LHCN-M2 (cell line): Measurements from ENCODE around the gene SLC22A13. TPM values are rescaled to one million over a fixed set of nuclear protein-coding genes. Genes with fewer than 3 reads are reported as not detected.
"Not testable (repeated sequence)": the region's sequence is repeated elsewhere in the genome, so short reads cannot be mapped to it uniquely, and the experiment has no call there.

Experiments
- DNase-seq: peaks from one replicate; pipeline ENCODE4 v3.0.0-alpha.2; 2012; ENCODE audit warnings: low read depth
- polyA plus RNA-seq: library from polyadenylated mRNA; unstranded; fragments of >200 nt; gene quantifications from one replicate; pipeline ENCODE4 v1.2.1, GENCODE V29; 2012; ENCODE audit warnings: missing spikeins
- total RNA-seq: library from RNA; depleted of rRNA; stranded (reverse); fragments of >200 nt; gene quantifications from 2 replicates; pipeline ENCODE4 v1.2.3, GENCODE V29; 2014; rRNA removed

Gene SLC22A13, protein sequence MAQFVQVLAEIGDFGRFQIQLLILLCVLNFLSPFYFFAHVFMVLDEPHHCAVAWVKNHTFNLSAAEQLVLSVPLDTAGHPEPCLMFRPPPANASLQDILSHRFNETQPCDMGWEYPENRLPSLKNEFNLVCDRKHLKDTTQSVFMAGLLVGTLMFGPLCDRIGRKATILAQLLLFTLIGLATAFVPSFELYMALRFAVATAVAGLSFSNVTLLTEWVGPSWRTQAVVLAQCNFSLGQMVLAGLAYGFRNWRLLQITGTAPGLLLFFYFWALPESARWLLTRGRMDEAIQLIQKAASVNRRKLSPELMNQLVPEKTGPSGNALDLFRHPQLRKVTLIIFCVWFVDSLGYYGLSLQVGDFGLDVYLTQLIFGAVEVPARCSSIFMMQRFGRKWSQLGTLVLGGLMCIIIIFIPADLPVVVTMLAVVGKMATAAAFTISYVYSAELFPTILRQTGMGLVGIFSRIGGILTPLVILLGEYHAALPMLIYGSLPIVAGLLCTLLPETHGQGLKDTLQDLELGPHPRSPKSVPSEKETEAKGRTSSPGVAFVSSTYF
- total RNA-seq, result 0.29 and 1.2 TPM in 2 replicates
- polyA plus RNA-seq, result 0.07 TPM

DNA sequence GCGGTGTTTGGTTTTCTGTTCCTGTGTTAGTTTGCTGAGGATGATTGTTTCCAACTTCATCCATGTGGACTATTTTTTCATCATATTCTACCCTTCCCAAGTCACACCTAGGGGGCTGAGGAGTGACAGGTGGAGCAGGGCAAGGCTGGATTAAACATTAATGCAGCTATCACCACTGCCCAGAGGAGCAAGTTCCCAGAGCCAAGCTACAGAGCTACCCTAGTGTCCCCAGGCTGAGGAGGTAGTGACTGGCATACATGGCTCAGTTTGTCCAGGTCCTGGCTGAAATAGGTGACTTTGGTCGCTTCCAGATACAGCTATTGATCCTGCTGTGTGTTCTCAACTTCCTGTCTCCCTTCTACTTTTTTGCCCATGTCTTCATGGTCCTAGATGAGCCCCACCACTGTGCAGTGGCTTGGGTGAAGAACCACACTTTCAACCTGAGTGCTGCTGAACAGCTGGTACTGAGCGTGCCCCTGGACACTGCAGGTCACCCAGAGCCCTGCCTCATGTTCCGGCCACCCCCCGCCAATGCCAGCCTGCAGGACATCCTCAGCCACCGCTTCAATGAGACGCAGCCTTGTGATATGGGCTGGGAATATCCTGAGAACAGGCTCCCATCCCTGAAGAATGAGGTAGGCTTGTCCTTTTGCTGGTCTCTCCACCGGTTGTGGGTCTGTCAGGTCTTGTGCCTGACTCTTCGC, at the start of gene SLC22A13:
TSS of gene SLC22A13 (plus strand) at position 209 of the 704 bp plus-strand sequence. CDS start at position 258, 49 bp downstream.
- DNase-seq, result no peak

DNA sequence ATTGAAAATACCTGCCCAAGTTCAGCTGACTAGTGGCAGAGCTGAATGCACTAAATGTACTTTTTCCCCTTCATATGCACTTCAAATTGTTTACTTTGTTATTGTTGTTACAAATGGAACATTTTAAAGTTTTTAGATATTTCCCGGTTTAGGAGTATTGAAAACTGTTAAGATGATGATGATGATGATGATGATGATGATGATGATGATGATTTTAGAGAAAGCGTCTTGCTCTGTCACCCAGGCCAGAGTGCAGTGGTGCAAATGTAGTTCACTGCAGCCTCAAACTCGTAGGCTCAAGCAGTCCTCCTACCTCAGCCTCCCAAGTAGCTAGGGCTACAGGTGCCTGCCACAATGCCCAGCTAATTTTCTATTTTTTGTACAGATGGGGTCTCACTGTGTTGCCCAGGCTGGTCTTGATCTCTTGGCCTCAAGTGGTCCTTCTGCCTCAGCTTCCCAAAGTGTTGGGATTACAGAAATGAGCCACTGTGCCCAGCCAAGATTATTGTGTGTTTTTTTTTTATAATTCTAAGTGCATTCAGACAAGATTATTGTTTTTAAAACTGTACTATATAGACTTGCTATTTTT, 45.9 kb upstream of the SLC22A13 start:
- no peak for DNase-seq

DNA sequence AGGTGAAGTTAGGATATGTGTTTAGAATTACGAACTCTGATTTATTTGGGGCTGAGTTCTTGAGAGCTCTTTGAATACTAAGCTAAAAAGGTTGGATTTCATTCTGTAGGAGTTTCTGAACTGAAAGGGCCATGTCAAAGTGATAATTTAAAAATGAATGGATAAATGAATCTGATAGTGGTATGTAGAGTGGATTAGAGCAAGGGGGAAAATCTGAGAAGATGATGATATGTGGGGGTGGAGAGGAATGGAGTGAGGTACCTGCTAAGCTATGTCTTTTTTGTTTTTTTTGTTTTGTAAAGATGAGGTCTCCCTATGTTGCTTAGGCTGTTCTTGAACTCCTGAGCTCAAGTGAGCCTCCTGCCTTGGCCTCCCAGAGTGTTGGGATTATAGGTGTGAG, 44.6 kb upstream of the SLC22A13 start:
- no peak for DNase-seq

DNA sequence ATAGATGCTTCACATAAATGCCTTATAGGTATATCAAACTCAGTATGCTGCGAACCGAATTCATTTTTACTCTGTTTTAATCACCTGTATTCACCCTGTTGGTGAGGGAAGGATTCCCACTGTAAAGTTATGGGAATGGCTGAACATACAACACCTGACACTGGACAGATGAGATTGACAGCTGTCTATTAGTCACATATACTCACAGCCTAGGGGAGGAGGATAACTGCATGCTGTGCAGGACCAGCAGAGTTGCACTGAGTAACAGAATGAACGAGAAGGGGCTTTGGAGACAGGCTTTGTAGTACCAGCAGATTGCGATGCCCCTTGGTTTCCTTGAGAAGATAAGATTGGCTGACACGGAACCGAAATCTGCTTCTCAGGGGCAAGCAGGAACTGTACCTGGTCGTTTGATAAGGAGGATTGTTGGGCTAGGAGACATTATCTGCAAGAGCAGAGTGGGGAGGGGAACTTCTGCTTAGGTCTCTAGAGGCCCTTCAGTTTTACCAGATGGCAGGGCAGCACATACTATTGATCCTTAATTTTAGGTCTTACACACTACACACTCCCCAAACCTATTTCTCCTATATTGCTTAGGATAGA, 43.5 kb upstream of the SLC22A13 start:
- no peak for DNase-seq

DNA sequence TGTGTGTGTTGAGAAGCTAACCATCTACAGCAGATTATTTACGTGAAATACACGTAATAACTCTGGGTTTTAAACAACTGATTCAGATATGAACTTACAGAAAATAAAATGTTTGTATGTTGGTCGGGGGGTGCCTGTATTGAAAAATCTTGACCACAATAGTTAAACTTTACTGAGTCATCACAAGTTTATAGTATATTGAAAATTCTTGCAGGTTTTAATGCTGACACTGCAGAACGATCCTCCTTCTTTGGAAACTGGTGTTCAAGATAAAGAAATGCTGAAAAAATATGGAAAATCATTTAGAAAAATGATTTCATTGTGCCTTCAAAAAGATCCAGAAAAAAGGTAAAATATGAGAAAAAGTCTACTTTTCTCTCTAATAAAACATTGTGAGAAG, 41.3 kb upstream of the SLC22A13 start:
- no peak for DNase-seq

DNA sequence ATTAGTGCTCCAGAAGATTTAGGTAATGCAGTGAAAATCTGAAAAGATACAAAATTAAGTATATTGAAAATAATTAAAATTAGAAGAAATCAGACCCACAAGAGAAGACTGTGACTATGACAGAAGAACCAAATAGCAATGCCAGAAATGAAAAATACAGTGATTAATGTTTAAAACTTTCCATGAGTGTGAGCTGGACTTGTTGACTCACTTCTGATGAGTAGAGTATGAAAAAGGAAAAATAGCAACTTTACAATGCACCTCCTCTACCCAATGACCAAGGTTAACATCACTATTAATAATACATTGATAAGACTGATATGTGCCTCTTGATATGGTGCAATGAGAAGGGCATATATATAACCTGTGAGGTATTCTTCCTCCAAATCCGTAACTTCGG, 39.3 kb upstream of the SLC22A13 start:
- peak; percentile 51 for DNase-seq

DNA sequence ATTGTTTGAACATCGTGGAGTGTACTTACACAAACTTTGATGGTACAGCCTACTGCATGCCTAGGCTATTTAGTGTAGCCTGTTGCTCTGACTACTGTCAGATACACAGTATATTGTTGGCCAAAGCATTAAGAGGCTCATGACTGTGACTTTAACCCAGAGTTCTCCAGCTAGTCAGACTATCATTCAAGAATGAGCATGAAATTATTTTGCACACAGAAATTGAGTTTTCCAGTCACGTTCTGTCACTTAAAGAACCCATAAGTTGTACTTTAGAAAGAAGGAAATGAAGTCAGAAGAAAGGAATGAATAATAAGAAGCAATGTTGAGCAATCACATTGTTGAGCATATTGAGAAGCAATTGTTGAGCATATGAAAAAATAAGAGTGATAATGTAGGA, 37.6 kb upstream of the SLC22A13 start:
- DNase-seq, result peak; percentile 57

DNA sequence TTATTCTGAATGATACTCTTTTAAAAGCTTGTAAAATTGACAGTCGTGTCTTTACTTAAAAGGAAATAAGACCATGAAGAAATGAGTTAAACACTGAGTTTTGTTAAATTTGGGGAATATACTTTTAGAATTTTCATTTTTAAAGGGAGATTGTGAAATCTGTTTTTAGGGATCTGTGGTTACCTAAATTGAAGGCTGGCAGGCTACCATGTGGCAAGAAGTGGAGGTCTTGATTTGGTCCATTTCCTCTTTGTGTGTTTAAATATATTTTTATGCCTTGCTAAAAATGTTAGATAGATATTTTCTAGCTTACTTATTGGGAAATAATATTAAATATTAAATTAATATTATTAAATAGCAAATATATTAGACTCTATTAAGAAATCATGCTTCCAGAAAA, 36.6 kb upstream of the SLC22A13 start:
- no peak for DNase-seq

DNA sequence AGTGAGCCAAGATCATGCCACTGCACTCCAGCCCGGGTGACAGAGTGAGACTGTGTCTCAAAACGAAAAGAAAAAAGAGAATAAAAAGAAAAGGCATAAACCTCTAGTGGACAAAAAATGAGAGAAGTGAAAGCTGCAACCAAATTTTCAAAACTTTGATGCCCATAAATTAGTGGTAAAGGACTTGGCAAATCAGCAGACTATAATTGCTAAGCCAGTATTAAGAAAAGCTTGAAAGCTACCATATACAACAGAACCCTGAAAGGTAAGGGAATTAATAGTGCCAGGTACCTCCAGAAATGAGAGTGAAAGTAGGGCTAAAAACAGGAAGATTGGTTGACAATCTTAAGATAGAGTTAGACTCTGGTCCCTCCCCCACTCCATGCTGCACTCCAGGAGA, 32.9 kb upstream of the SLC22A13 start:
- DNase-seq, result no peak

DNA sequence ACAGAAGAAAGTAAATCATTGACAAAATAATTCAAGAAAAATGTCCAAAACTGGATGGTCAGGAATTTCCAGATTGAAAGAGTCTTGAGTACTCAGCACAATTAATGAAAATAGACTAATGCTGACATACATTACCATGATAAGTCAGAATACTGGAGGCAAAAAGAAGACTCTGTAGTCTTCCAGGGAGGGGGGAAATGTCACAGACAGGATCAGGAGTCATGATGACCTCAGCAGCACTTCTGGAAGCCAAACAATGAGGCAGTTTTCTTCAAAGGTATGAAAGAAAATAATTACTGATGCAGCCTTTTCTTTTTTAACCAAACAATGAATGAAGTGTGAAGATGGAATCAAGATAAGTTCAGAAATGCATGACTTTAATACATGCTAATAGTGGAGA, 30.1 kb upstream of the SLC22A13 start:
- DNase-seq, result no peak

DNA sequence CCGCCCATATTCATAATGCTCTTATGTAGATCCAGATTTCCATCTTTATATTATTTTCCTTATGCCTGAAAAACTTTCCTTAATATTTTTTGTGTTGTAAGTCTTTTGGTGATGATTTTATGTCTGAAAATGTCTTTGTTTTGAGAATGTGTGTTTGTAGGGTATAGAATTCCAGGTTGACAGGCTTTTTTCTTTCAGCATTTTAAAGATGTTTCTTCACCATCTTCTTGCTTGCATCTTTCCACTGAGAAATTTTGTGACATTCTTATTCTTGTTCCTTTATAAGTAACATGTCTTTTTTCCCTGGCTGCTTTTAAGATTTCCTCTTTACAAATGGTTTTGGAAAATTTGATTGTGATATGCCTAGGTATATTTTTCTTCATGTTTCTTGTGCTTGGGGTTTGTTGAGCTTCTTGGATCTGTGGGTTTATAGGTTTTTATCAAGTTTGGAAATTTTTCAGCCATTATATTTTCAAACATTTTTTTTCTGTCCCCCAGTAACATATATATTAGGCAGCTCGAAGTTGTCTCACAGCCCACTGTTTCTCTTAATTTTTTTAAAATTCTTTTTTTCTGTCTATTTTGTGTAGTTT, 27.1 kb upstream of the SLC22A13 start:
- no peak for DNase-seq

DNA sequence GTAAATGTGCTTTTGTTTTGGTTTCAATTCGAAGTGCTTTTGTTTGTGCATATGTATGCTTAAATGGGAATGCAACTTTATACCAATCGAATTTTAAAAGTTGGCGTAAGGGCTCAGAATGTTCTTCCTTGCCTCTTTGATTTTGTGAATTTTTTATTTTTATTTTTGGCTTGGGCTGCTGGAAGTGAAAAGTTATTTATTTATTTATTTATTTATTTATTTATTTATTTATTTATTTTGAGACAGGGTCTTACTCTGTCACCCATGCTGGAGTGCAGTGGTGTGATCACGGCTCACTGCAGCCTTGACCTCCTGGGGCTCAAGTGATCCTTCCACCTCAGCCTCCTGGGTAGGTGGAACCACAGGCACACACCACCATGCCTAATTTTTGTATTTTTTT, 22.8 kb upstream of the SLC22A13 start:
- not testable (repeated sequence) for DNase-seq

DNA sequence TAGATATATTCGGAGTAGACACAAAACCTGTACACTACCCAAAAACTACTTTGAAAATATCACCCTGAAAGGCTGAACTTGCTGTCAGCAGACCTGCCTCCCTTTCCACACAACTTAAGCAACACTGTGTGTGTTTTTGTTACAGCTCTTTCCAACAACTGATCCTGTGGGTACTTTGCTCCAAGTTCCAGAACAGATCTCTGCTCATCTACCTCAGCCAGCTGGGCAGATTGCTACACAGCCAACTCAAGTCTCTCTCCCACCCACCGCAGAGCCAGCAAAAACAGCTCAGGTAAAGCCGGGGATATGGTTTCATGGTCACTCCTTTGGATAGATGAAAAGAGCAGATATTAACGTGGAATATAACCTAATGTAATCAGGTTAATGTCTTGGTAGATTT, 19.7 kb upstream of the SLC22A13 start:
- DNase-seq, result no peak

DNA sequence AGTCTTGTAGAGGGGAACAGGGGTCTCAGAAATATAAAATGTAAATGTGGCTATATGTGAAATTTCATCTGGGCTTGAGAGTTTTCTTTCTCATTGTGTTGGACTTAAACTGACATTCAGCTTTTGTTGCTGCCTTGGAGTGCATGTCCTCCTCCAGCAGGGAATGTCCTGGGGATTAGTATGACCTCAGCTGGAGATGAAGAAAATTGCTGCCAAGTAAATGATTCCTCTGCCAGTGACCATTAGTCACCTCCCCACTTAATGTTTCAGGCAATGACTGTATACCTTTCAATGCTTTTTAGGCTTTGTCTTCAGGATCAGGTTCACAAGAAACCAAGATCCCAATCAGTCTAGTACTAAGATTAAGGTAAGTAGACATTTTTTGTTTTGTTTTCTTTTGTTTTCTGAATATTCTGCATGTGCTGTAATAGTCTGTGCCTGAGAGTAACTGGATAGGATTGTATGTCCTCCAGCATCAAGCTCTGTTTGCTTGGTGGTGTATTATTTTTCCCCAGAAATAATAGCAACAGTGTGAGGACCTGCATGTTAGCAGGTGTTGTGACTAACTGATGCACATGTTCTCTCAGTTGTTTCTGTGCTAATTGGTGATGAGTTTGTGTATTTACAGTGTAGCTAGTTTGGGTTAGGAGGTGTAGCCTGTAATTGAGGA, 18.1 kb upstream of the SLC22A13 start:
- DNase-seq, result peak; percentile 86

DNA sequence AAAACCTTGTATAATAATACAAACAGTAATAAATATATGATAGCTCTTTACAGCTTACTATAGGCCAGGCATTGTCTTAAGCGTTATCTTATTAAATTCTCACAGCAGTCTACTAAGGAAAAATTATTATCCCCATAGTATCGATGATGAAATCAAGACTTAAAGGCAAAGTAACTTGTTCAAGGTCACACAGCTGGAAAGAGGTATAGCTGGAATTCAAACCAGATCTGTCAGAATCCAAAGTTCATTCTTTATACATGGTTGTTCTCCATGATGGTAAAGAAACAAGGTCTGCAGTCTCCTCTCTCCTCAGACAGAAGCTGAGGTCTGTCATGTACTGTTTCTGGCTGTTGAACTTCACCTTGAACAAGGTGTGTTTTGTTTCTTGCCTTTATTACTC, 15.4 kb upstream of the SLC22A13 start:
- no peak for DNase-seq

DNA sequence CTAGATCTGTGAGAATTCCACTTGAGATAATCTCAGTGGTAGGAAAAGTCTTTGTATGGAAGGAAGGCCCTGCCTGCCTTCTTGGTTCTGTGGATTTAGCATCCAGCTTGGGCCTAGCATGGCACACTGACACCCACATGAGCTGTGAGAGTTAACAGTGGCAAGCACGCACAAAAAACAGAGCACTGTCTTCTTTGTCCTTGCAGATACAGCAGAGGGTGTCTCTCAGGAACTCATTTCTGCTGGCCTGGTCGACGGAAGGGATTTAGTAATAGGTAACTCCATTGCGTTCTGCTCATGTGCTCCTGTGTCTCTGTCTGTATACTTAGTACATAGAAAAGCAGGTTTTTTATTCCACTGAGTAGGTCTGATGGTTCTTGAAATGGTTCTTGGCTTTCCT, 14.4 kb upstream of the SLC22A13 start:
- DNase-seq, result no peak

DNA sequence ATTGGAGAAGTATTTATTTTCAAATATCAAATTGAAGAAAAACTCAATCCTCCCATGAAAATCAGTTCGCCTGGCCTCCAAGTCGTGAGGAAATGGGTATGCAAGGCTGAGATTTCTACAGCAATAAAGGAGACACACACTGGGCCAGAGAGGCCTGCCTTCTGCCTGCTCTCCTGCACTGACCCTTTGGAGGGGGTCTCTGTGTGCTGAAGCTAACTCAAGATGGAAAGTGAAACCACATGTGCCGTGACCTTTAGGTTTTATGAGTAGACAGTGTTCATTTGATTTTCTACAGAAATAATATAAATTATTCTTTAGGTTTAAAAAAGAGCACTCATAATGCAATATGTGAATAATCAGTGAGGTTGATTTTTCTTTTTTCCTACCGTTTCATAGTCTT, 11.9 kb upstream of the SLC22A13 start:
- DNase-seq, result no peak

DNA sequence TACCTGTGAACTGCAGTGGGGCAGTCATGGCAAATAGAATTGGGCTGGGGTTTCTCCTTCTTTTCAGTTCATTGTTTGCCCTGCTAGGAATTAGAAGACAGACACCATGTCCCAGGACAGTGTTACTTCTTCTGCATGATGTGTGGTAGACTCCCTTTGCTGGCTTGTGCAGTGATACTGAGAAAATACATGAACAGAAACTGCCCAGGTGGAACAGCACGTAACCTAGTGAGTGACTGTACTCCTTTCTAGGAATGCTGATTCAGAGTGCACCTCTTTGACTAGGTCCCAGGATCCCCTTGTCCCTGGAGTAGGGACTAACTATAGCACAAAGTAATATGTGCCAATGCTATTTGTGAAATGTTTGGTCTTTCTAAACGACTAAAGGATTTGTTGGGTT, 10.7 kb upstream of the SLC22A13 start:
- no peak for DNase-seq

DNA sequence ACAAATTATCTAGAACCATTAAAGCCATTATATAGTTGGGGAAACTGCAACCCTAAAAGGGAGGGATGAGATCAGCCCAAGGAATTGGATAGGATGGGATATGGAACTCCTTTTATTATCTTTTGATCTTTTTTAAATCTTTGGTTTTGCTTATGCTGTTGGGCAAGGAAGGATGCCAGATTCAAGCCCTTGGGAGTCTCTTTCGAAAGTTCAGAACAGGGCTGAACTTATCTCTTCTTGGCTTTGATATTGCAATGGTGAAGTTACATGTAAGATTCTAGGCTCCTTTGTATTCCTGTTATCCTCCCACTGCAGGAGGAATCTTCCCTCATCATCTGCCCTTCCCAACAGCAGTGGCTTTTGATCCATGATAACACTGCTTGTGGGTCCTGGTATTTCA, 10.0 kb upstream of the SLC22A13 start:
- no peak for DNase-seq

DNA sequence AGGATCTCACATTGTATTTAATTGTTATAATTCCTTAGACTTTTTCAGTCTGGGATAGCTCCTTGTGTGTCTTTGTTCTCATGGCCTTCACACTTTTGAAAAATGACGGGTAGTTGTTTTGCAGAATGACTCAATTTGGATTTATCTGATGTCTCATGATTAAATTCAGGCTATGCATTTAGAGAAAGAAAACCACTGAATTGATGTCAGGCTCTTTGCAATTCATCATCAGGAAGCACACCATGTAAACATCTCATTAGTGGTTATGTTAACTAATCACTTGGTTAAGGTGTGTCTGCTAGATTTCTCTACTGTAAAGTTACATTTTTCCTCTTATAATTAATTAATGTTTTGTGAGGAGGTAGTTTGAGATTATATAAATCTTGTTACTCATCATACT, 8.0 kb upstream of the SLC22A13 start:
- DNase-seq, result peak; percentile 13

DNA sequence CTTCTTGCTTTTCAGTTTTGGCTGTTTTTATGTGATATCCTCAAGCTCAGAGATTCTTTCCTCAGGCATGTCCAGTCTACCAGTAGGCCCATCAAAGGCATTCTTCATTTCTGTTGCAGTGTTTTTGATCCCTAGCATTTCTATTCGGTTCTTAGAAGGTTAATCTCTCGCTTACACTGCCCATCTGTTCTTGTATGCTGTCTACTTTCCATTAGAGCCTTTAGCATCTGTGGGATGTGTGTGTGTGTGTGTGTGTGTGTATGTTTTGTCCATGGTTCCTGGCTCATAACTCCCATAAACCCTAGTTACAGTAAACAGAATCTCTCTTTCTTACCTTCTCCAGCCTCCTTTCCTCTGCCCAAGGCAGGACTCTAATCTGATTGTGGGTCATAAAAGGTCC, 5.1 kb upstream of the SLC22A13 start:
- DNase-seq, result no peak
